Measurements from ENCODE around the gene MMP24. TPM values are rescaled to one million over a fixed set of nuclear protein-coding genes. Genes with fewer than 3 reads are reported as not detected.
A peak's percentile ranks its signal among the peaks of the same experiment; 100 is the strongest.

Gene MMP24
- total and polyA plus RNA-seq, 2 of the 13 experiments (the other 11 are each of a cell fraction or from before 2014, with no cell fraction given), result 0.29 to 0.35 TPM

GRCh38 chr20:35305682-35306556, 79.4 kb downstream of the MMP24 start (continued):
- TF ChIP-seq POLR2A (IDR thresholded peaks at IDR 0.05; ENCODE audit: insufficient read depth in 1 of 2, low read depth in 2 of 2, low read length in 2 of 2), result no peak
- no peak for TF ChIP-seq ARID4A (CRISPR knock-in tag; IDR thresholded peaks at IDR 0.05; ENCODE audit: borderline replicate concordance)
- TF ChIP-seq ZKSCAN8 (CRISPR knock-in tag; IDR thresholded peaks at IDR 0.05; ENCODE audit: borderline replicate concordance), result peak; percentile 77; the same call in 1 of the 2 replicates
- no peak for TF ChIP-seq TRIM24 (CRISPR knock-in tag; IDR thresholded peaks at IDR 0.05)
- TF ChIP-seq SYNCRIP (IDR thresholded peaks at IDR 0.05; ENCODE audit: insufficient read depth, low read depth, low read length), result no peak
- TF ChIP-seq MLXIP (CRISPR knock-in tag; IDR thresholded peaks at IDR 0.05; ENCODE audit: borderline replicate concordance), result no peak
- no peak for TF ChIP-seq NFKBIZ (CRISPR knock-in tag; IDR thresholded peaks at IDR 0.05)
- peak; percentile 38; the same call in 1 of the 2 replicates for TF ChIP-seq KDM1A (CRISPR knock-in tag; IDR thresholded peaks at IDR 0.05)
- peak; percentile 52; the same call in 1 of the 2 replicates for TF ChIP-seq DMAP1 (CRISPR knock-in tag; IDR thresholded peaks at IDR 0.05)
- TF ChIP-seq MAFK (conservative IDR thresholded peaks at IDR 0.05 in 1 of 2, IDR thresholded peaks at IDR 0.05 in 1 of 2; ENCODE audit: low read length in 2 of 2), result peak in 1 of 2 experiments; percentile 19; a peak in 1 of 4 replicates
- no peak for TF ChIP-seq ZNF674 (CRISPR knock-in tag; IDR thresholded peaks at IDR 0.05; ENCODE audit: low read depth)
- no peak for TF ChIP-seq ISX (CRISPR knock-in tag; conservative IDR thresholded peaks at IDR 0.05)
- TF ChIP-seq HDAC1 (CRISPR knock-in tag; IDR thresholded peaks at IDR 0.05), result no peak; the same call in 1 of the 2 replicates
- TF ChIP-seq ZNF20 (CRISPR knock-in tag; IDR thresholded peaks at IDR 0.05), result no peak
- no peak for TF ChIP-seq IKZF4 (CRISPR knock-in tag; IDR thresholded peaks at IDR 0.05; ENCODE audit: borderline replicate concordance, low read depth, not compliant biosample characterization)
- peak; percentile 43; the same call in 1 of the 2 replicates for TF ChIP-seq FOXO1 (CRISPR knock-in tag; IDR thresholded peaks at IDR 0.05)
- TF ChIP-seq TMF1 (CRISPR knock-in tag; IDR thresholded peaks at IDR 0.05; ENCODE audit: low read depth), result no peak
- no peak for TF ChIP-seq SPEN (CRISPR knock-in tag; IDR thresholded peaks at IDR 0.05; ENCODE audit: low read depth)
- TF ChIP-seq HNRNPK (IDR thresholded peaks at IDR 0.05; ENCODE audit: low read depth, low read length, poor library complexity, severe bottlenecking), result no peak
- no peak for TF ChIP-seq RBM39 (IDR thresholded peaks at IDR 0.05; ENCODE audit: low read depth, low read length, poor library complexity, severe bottlenecking)
- TF ChIP-seq TCF7L2 (IDR thresholded peaks at IDR 0.05; ENCODE audit: low read depth, low read length), result no peak
- no peak for TF ChIP-seq ATF5 (CRISPR knock-in tag; IDR thresholded peaks at IDR 0.05; ENCODE audit: low read depth)

Data from HepG2 (cell line).